Testis (tissue), 3 donors: Measurements from ENCODE around the gene ZBTB12. TPM values are rescaled to one million over a fixed set of nuclear protein-coding genes. Genes with fewer than 3 reads are reported as not detected.
A peak's percentile ranks its signal among the peaks of the same experiment; 100 is the strongest.

Experiments
- DNase-seq: peaks from one replicate; pipeline ENCODE4 v3.0.0-alpha.2; 2019
- H3K27ac ChIP-seq, 2 donors: fragments of 200-600 bp; sonication (generic); one replicate each; pipeline ENCODE4 v1.5.1; 2019
- H3K27me3 ChIP-seq: fragments of 200-600 bp; sonication (generic); one replicate; pipeline ENCODE4 v1.5.1; 2019
- H3K36me3 ChIP-seq: fragments of 200-600 bp; sonication (generic); one replicate; pipeline ENCODE4 v1.5.1; 2017; ENCODE audit warnings: low read depth; ENCODE audit errors: missing control alignments
- H3K4me1 ChIP-seq: fragments of 200-600 bp; sonication (generic); one replicate; pipeline ENCODE4 v1.5.1; 2019
- H3K4me3 ChIP-seq, 2 donors: fragments of 200-600 bp; sonication (generic); one replicate each; pipeline ENCODE4 v1.5.1; 2017 to 2019
- H3K9me3 ChIP-seq: fragments of 200-600 bp; sonication (generic); one replicate; pipeline ENCODE4 v1.5.1; 2017
- CTCF ChIP-seq, 3 experiments: fragments of 450-650 bp in 2 of 3; fragments of 200-600 bp in 1 of 3; sonication (generic) in 1 of 3; IDR thresholded peaks; one replicate each; pipeline ENCODE4 v1.5.1; 2016 to 2019; ENCODE audit warnings: antibody characterized with exemption in 3 of 3, mild to moderate bottlenecking in 2 of 3, moderate library complexity in 1 of 3
- POLR2A ChIP-seq: fragments of 450-650 bp; IDR thresholded peaks from one replicate; pipeline ENCODE4 v1.6.1; 2017; ENCODE audit warnings: antibody characterized with exemption, mild to moderate bottlenecking, moderate library complexity
- WGBS, 2 donors: methylation state at CpG; one replicate each; pipeline ENCODE4 v1.1.5; 2018; 5-methylcytosine and 5-hydroxymethylcytosine counted together
- intact Hi-C: fragments of 100-400 bp; cut with DNase I; formaldehyde crosslinking; loops from one replicate; pipeline ENCODE4 v1.15.1; 2023; ENCODE audit warnings: low total_unique reads
- polyA plus RNA-seq: library from polyadenylated mRNA; stranded (reverse); fragments of 350-450 nt; fragmentation: Illumina TruSeq; extraction: RNeasy Lipid Tissue Mini Kit (QIAGEN cat#74804); gene quantifications from one replicate; pipeline ENCODE4 v1.2.3, GENCODE V29; 2014; ENCODE audit warnings: low read depth, low replicate concordance; ENCODE audit not compliant: insufficient read depth
- total RNA-seq, 2 donors: library from RNA; depleted of rRNA; stranded (reverse); fragments of >200 nt; gene quantifications; one replicate each; pipeline ENCODE4 v1.2.3, GENCODE V29; 2016

The ZBTB12 gene
- total and polyA plus RNA-seq, 3 donors from 2014 or later: 5.3 to 6.3 (median 5.6) TPM

GRCh38 chr6:31878222-31878621, 23.7 kb downstream of the ZBTB12 start:
- Histone ChIP-seq H3K4me1 (no peaks in the 10 kb centered on the region), H3K27me3 (no peaks in the 10 kb centered on the region), H3K27ac (no peak overlapping the region), H3K4me3 (no peak overlapping the region), H3K9me3 (no peaks in the 10 kb centered on the region), H3K36me3 (no peaks in the 10 kb centered on the region)
- 78 to 89% methylated on average over 3 of the region's 3 CpGs for WGBS, 2 donors
- TF ChIP-seq CTCF (IDR thresholded peaks at IDR 0.05): no peak
- no peak for TF ChIP-seq POLR2A
- intact Hi-C loops: no loop called here
- DNase-seq: no peak

GRCh38 chr6:31877651-31878161, 24.2 kb downstream of the ZBTB12 start:
- no peak for DNase-seq
- WGBS, 2 donors: 75 to 80% methylated on average over 6 to 10 of the region's 10 CpGs

GRCh38 chr6:31877125-31877650, 24.7 kb downstream of the ZBTB12 start:
- Histone ChIP-seq H3K4me3 (no peak overlapping the region), H3K4me1 (no peaks in the 10 kb centered on the region), H3K36me3 (no peaks in the 10 kb centered on the region), H3K9me3 (no peaks in the 10 kb centered on the region), H3K27ac (no peak overlapping the region), H3K27me3 (no peaks in the 10 kb centered on the region)
- intact Hi-C loops: no loop called here
- peak; percentile 36 for DNase-seq
- TF ChIP-seq CTCF (IDR thresholded peaks at IDR 0.05): no peak
- TF ChIP-seq POLR2A: no peak
- 40% methylated on average over 3 of the region's 3 CpGs; no CpG with 5 or more reads in 1 of the 2 donors for WGBS, 2 donors

More at GRCh38 chr6:31877651-31878161, 24.2 kb downstream of the ZBTB12 start:
- H3K27ac ChIP-seq: no peak overlapping the region
- H3K9me3 ChIP-seq: no peaks in the 10 kb centered on the region
- intact Hi-C loops: no loop called here
- H3K36me3 ChIP-seq: no peaks in the 10 kb centered on the region
- H3K4me3 ChIP-seq: no peak overlapping the region
- H3K4me1 ChIP-seq: no peaks in the 10 kb centered on the region
- H3K27me3 ChIP-seq: no peaks in the 10 kb centered on the region
- no peak for TF ChIP-seq CTCF (IDR thresholded peaks at IDR 0.05)
- no peak for TF ChIP-seq POLR2A

- no peak for DNase-seq
- Histone ChIP-seq H3K9me3 (no peaks in the 10 kb centered on the region), H3K27ac (no peak overlapping the region), H3K27me3 (no peaks in the 10 kb centered on the region), H3K36me3 (no peaks in the 10 kb centered on the region), H3K4me1 (no peaks in the 10 kb centered on the region), H3K4me3 (no peak overlapping the region)
- WGBS, 2 donors: 87 to 94% methylated on average over 7 of the region's 7 CpGs
- intact Hi-C loops: no loop called here
- TF ChIP-seq POLR2A: no peak
- no peak for TF ChIP-seq CTCF (IDR thresholded peaks at IDR 0.05)
These were observed 25.5 kb downstream of the ZBTB12 start for GRCh38 chr6:31876357-31876756.

GRCh38 chr6:31875877-31876276, 26.0 kb downstream of the ZBTB12 start:
- Histone ChIP-seq H3K4me1 (no peaks in the 10 kb centered on the region), H3K27me3 (no peaks in the 10 kb centered on the region), H3K36me3 (no peaks in the 10 kb centered on the region), H3K4me3 (no peak overlapping the region), H3K9me3 (no peaks in the 10 kb centered on the region), H3K27ac (no peak overlapping the region)
- WGBS, 2 donors: 81 to 83% methylated on average over 5 of the region's 5 CpGs
- TF ChIP-seq CTCF (IDR thresholded peaks at IDR 0.05) (no peak), POLR2A (no peak)
- DNase-seq: no peak
- intact Hi-C loops: no loop called here
